Keratinocyte (primary cell): ENCODE data around the gene PLXNA2.

Experiments used
- EZH2 ChIP-seq: IDR thresholded peaks from one replicate; pipeline ENCODE4 v1.6.1; 2012; ENCODE audit warnings: inconsistent platforms, mild to moderate bottlenecking, low read length, moderate library complexity
- TF ChIP-seq, protein P1 (sequence below), 3 experiments: IDR thresholded peaks in 1 of 3; conservative IDR thresholded peaks in 1 of 3; optimal IDR thresholded peaks in 1 of 3; 2 replicates in 2 of 3; 3 replicates in 1 of 3; pipeline versions ENCODE3 to v1.5.1; 2011; ENCODE audit warnings: low read length in 3 of 3, mild to moderate bottlenecking in 3 of 3, moderate library complexity in 2 of 3, control low read depth in 1 of 3, inconsistent platforms in 1 of 3; ENCODE audit not compliant: insufficient read depth in 2 of 3; ENCODE audit errors: extremely low read depth in 1 of 3

DNA sequence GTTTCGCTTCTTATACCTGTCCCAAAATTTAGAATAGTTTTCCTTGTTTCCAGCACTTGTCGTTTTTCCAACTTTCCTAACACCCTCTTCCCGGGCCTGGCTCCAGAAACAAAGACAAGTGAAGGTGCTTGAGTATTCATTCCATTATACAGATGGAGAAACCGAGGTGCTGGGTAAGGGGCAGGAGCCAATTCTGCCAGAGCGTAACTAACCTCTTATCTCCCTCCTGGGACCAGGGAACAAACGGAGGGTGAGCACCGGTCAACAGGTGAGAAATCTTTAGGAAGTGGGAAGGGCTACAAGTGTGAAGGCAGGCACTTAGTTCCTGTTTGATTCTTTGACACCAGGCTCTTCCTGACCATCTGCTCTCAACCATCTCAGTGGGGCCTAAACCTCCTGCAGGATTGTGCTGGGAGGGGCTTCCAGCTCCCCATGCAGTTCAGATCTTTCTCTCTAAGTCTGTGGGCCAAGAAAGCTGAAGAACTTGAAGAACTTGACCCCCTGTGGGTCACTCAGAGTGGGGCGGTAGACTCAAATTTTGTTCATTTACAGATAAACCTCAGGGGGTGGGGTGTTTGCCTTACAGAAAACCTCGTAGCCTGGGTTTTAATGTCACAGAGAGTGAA, 8.7 kb downstream of the PLXNA2 start:
- TF ChIP-seq, protein P1, sequence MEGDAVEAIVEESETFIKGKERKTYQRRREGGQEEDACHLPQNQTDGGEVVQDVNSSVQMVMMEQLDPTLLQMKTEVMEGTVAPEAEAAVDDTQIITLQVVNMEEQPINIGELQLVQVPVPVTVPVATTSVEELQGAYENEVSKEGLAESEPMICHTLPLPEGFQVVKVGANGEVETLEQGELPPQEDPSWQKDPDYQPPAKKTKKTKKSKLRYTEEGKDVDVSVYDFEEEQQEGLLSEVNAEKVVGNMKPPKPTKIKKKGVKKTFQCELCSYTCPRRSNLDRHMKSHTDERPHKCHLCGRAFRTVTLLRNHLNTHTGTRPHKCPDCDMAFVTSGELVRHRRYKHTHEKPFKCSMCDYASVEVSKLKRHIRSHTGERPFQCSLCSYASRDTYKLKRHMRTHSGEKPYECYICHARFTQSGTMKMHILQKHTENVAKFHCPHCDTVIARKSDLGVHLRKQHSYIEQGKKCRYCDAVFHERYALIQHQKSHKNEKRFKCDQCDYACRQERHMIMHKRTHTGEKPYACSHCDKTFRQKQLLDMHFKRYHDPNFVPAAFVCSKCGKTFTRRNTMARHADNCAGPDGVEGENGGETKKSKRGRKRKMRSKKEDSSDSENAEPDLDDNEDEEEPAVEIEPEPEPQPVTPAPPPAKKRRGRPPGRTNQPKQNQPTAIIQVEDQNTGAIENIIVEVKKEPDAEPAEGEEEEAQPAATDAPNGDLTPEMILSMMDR (optimal IDR thresholded peaks at IDR 0.05 in 1 of 3, IDR thresholded peaks at IDR 0.05 in 1 of 3, conservative IDR thresholded peaks at IDR 0.05 in 1 of 3; ENCODE audit: extremely low read depth in 1 of 3, insufficient read depth in 2 of 3, low read length in 3 of 3) = no peak
- no peak for TF ChIP-seq EZH2
